LNCaP clone FGC (cell line): ENCODE results near the gene SUGP2.

Source experiments
- DNase-seq: peaks from one replicate; pipeline ENCODE4 v3.0.0-alpha.2; 2011; ENCODE audit warnings: low read depth
- H3K4me3 ChIP-seq: 2 replicates; pipeline ENCODE4 v1.5.1; 2011; ENCODE audit warnings: mild to moderate bottlenecking, low read depth, low read length, control low read depth
- CTCF ChIP-seq: IDR thresholded peaks from 2 replicates; pipeline ENCODE4 v1.5.1; 2012; ENCODE audit warnings: mild to moderate bottlenecking; ENCODE audit not compliant: control insufficient read depth, insufficient read depth; ENCODE audit errors: extremely low read depth

SUGP2 gene

GRCh38 chr19:19033426-19034203 lies at the start of gene SUGP2, which contains the start of gene ARMC6:
Gene SUGP2 (minus strand): TSS chr19:19033517. CDS start chr19:19031071, 2,446 bp downstream.
Gene ARMC6 (plus strand): TSS chr19:19033603. CDS start chr19:19034210, 607 bp downstream.
- TF ChIP-seq CTCF: no peak
- peak; percentile 35 for DNase-seq

GRCh38 chr19:19081642-19082151 lies 48.4 kb upstream of the SUGP2 start:
- DNase-seq: no peak
- no peak for TF ChIP-seq CTCF
- no peak overlapping the region for H3K4me3 ChIP-seq

More at GRCh38 chr19:19033426-19034203, at the start of gene SUGP2, which contains the start of gene ARMC6:
- peak within 1 kb of the TSS; percentile 96 for H3K4me3 ChIP-seq

GRCh38 chr19:19079571-19079970 lies 46.3 kb upstream of the SUGP2 start:
- DNase-seq: no peak
- no peak overlapping the region for H3K4me3 ChIP-seq
- no peak for TF ChIP-seq CTCF

GRCh38 chr19:19078801-19079200 lies 45.5 kb upstream of the SUGP2 start:
- no peak for TF ChIP-seq CTCF
- DNase-seq: no peak
- no peak overlapping the region for H3K4me3 ChIP-seq

- TF ChIP-seq CTCF: no peak
- H3K4me3 ChIP-seq: no peak overlapping the region
- DNase-seq: no peak
Observed at GRCh38 chr19:19077103-19077502, 43.8 kb upstream of the SUGP2 start.

GRCh38 chr19:19076476-19076875 lies 43.2 kb upstream of the SUGP2 start:
- no peak for DNase-seq
- no peak for TF ChIP-seq CTCF
- no peak overlapping the region for H3K4me3 ChIP-seq
